Gastroesophageal sphincter (tissue), 4 donors: Measurements from ENCODE around the gene PRICKLE4. TPM values are rescaled to one million over a fixed set of nuclear protein-coding genes. Genes with fewer than 3 reads are reported as not detected.

Experiments
- ATAC-seq: fragments of 150-250 bp; one replicate; pipeline ENCODE4 v1.9.1; 2016; ENCODE audit warnings: mild to moderate bottlenecking, moderate library complexity
- H3K27ac ChIP-seq, 4 donors: fragments of 200-600 bp; sonication (generic) in 3 of 4; 1 replicate in 3 of 4; 2 replicates in 1 of 4; pipeline ENCODE4 v1.5.1; 2016 to 2019
- H3K27me3 ChIP-seq: fragments of 200-600 bp; sonication (generic); one replicate; pipeline ENCODE4 v1.5.1; 2019
- H3K36me3 ChIP-seq, 2 donors: fragments of 200-600 bp; sonication (generic); one replicate each; pipeline ENCODE4 v1.5.1; 2019; ENCODE audit warnings: control low read depth in 1 of 2
- H3K4me1 ChIP-seq, 3 donors: fragments of 200-600 bp; sonication (generic); 1 replicate in 2 of 3; 2 replicates in 1 of 3; pipeline ENCODE4 v1.5.1; 2016 to 2019; ENCODE audit warnings: control low read depth in 2 of 3
- H3K4me3 ChIP-seq, 2 donors: fragments of 200-600 bp; sonication (generic); one replicate each; pipeline ENCODE4 v1.5.1; 2019; ENCODE audit warnings: mild to moderate bottlenecking in 1 of 2, moderate library complexity in 1 of 2
- H3K9me3 ChIP-seq, 3 donors: fragments of 200-600 bp; sonication (generic); one replicate each; pipeline ENCODE4 v1.5.1; 2017 to 2019; ENCODE audit warnings: control low read depth in 2 of 3
- CTCF ChIP-seq, 4 experiments: fragments of 200-600 bp in 2 of 4; fragments of 450-650 bp in 2 of 4; sonication (generic) in 1 of 4; IDR thresholded peaks; one replicate each; pipeline ENCODE4 v1.5.1; 2017 to 2019; ENCODE audit warnings: antibody characterized with exemption in 4 of 4, mild to moderate bottlenecking in 2 of 4, moderate library complexity in 2 of 4
- EP300 ChIP-seq: sonication (generic); formaldehyde crosslinking; IDR thresholded peaks from one replicate; pipeline ENCODE4 v1.6.1; 2017; ENCODE audit warnings: antibody characterized with exemption, mild to moderate bottlenecking
- POLR2A ChIP-seq, 2 donors: fragments of 450-650 bp; IDR thresholded peaks; one replicate each; pipeline ENCODE4 v1.6.1; 2017; ENCODE audit warnings: antibody characterized with exemption in 2 of 2, mild to moderate bottlenecking in 2 of 2, moderate library complexity in 1 of 2
- POLR2AphosphoS5 ChIP-seq: sonication (generic); formaldehyde crosslinking; IDR thresholded peaks from one replicate; pipeline ENCODE4 v1.6.1; 2017; ENCODE audit warnings: antibody characterized with exemption
- WGBS, 2 donors: methylation state at CpG; one replicate each; pipeline ENCODE4 v1.1.5; 2018; ENCODE audit warnings: low coverage in 1 of 2; 5-methylcytosine and 5-hydroxymethylcytosine counted together
- total RNA-seq, 4 donors: library from RNA; depleted of rRNA; stranded (reverse); fragments of >200 nt; gene quantifications; one replicate each; pipeline ENCODE4 v1.1.0, GENCODE V29; 2016

The PRICKLE4 gene
- total RNA-seq, 4 donors from 2014 or later, result 0.94 to 5.0 (median 2.3) TPM

DNA sequence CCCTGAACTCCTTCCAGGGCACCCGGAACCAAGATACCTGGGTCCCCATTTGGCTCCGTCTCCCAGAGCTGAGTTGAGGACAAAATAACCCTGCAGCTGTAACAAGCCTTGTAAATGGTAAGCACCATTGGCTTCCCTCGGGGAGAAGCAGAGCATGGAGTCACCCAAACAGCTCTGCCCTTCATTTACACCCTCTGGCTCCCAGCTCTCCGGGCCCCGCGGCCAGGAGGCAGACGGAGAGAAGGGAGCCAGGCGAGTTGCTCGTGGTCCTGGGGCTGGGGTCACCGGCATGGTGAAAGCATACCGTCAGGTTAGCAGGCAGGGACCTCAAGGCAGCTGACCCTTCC, 47.2 kb upstream of the PRICKLE4 start:
- Histone ChIP-seq H3K9me3 (no peaks in the 10 kb centered on the region), H3K27me3 (no peaks in the 10 kb centered on the region), H3K4me1 (peaks cover 0 to 65% (median 14%) of the 10 kb centered on the region in 3 donors), H3K4me3 (peak overlapping the region; percentile 64 to 99), H3K27ac (peak overlapping the region; percentile 89 to 99 (median 92)), H3K36me3 (peaks cover 0 to 3% of the 10 kb centered on the region in 2 donors)
- TF ChIP-seq POLR2A (IDR thresholded peaks at IDR 0.05) (no peak), CTCF (IDR thresholded peaks at IDR 0.05) (no peak), POLR2AphosphoS5 (no peak), EP300 (no peak)
- 0% methylated on average over 1 of the region's 11 CpGs; no CpG with 5 or more reads in 1 of the 2 donors for WGBS, 2 donors
- no peak for ATAC-seq

DNA sequence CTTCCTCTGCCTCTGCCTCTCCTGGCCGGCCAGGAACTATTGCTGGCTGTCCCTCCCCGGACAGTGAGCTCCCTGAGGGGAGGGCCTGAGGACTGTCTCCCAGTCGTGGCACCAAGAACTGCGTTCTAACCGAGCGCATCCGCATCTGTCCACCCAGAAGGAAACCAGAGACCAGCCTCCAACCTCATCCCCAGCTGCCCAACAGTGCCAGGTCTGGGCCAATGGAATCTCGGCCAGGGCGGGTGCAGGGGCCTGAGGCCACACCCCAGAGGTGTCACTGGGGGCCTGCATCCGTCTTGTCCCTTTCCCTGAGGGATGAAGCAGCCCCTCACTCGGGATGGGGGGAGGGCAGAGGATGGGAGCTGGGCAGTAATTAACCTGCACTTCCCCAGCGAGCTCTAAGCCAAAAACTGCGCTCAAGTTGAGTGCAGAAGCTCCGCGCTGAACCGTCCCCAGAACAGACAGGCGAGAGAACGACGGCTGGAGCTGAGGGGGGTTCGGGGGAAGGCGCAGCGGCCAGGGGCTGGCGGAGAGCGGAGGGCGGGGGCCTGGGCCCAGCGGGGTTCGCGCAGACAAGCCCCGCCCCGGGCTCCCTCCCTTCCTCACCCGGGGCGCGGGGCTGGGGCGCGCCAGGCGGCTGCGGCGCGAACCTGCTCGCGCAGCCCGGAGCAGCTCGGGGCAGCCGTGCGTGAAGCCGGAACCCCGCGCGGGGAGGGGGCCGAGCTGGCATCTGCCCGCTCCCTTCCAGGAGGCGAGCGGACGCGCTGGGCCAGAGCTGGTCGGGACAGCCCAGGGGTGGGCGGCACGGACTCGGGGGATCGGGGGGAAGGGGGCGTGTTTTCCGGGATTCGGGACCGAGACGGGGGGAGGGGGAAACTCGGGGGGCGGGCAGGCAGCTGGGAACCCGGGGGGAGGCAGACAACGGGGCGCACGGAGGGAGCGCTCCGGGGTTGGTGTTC, 46.6 kb upstream of the PRICKLE4 start:
- H3K9me3 ChIP-seq, result no peaks in the 10 kb centered on the region
- peak overlapping the region; percentile 64 to 99 for H3K4me3 ChIP-seq
- 0% methylated on average over 3 of the region's 73 CpGs; no CpG with 5 or more reads in 1 of the 2 donors for WGBS, 2 donors
- TF ChIP-seq POLR2AphosphoS5 (no peak), POLR2A (IDR thresholded peaks at IDR 0.05) (peak; percentile 32 to 60)
- H3K36me3 ChIP-seq, result no peaks in the 10 kb centered on the region
- ATAC-seq, result peak; percentile 71
- no peaks in the 10 kb centered on the region for H3K27me3 ChIP-seq
- peaks cover 0 to 58% (median 14%) of the 10 kb centered on the region in 3 donors for H3K4me1 ChIP-seq
- peak overlapping the region; percentile 89 to 99 (median 92) for H3K27ac ChIP-seq

- Histone ChIP-seq H3K4me3 (peak overlapping the region; percentile 64 to 99), H3K9me3 (no peaks in the 10 kb centered on the region), H3K36me3 (no peaks in the 10 kb centered on the region), H3K27me3 (no peaks in the 10 kb centered on the region), H3K27ac (peak overlapping the region; percentile 89 to 99 (median 92)), H3K4me1 (peaks cover 0 to 50% (median 14%) of the 10 kb centered on the region in 3 donors)
- 0% methylated on average over 4 of the region's 76 CpGs; no CpG with 5 or more reads in 1 of the 2 donors for WGBS, 2 donors
- peak; percentile 75 for ATAC-seq
- TF ChIP-seq POLR2AphosphoS5, result no peak
- no peak for TF ChIP-seq EP300
- peak in 1 of 2 donors; percentile 44 for TF ChIP-seq POLR2A (IDR thresholded peaks at IDR 0.05)
These were observed 45.7 kb upstream of the PRICKLE4 start for GRCh38 chr6:41734666-41735426.

DNA sequence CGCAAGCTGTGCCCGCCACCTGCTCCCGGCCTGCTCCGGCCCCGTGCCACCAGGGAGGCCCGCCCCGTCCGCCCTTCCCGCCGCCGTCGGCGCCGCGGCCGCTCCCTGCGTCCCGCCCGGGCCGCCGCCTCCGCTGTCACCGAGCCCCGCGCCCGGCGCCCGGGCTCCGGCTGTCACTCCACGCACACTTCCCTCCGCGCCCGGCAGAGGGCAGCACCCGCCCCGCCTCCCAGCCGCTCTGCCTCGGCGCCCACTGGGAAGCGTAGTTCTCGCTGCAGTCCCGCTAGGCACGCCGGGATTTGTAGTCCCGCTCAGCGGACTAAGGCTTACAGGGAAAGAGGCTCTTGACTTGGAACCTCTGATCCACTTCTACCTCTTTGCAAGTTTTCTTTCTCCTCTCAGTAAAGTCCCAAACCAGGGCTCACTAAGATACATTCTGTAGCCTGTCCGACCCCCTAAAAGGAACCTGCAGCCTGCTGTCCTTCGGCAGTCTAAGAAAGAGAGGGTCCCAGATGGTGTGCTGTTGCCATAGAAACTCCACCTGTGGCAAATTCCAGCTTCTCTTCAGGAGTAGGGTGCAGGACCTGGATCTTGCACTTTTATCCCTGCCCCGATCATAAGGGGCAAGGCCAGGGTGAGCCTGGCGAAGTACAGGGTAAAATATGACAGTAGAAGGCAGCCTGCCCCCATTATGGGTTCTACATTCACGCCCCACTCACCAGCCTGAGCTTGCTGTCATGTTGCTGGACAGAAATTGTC, 45.0 kb upstream of the PRICKLE4 start, which contains the start of gene TFEB:
TSS of gene TFEB (minus strand) at position 182 of the 759 bp plus-strand sequence. CDS start 44,395 bp downstream, outside the sequence.
- WGBS, 2 donors, result 18 to 86% methylated on average over 1 to 16 of the region's 50 CpGs
- H3K27ac ChIP-seq, result peak within 1 kb of the TSS; percentile 89 to 99 (median 92)
- TF ChIP-seq POLR2A (IDR thresholded peaks at IDR 0.05) (peak in 1 of 2 donors; percentile 75), POLR2AphosphoS5 (peak; percentile 53), CTCF (IDR thresholded peaks at IDR 0.05) (peak in 3 of 4 experiments; percentile 89 to 97 (median 96)), EP300 (no peak)
- peak within 1 kb of the TSS; percentile 64 to 99 for H3K4me3 ChIP-seq
- H3K9me3 ChIP-seq, result no peaks in the 10 kb centered on the region
- no peaks in the 10 kb centered on the region for H3K27me3 ChIP-seq
- H3K36me3 ChIP-seq, result no peaks in the 10 kb centered on the region
- H3K4me1 ChIP-seq, result peaks cover 0 to 42% (median 11%) of the 10 kb centered on the region in 3 donors
- ATAC-seq, result peak; percentile 87

GRCh38 chr6:41736186-41736733, 44.3 kb upstream of the PRICKLE4 start:
- Histone ChIP-seq H3K27me3 (no peaks in the 10 kb centered on the region), H3K27ac (no peak overlapping the region), H3K9me3 (no peaks in the 10 kb centered on the region), H3K4me3 (no peak overlapping the region), H3K4me1 (peaks cover 0 to 35% (median 9%) of the 10 kb centered on the region in 3 donors), H3K36me3 (no peaks in the 10 kb centered on the region)
- WGBS, 2 donors, result 59 to 100% methylated on average over 1 to 4 of the region's 6 CpGs
- no peak for ATAC-seq
- no peak for TF ChIP-seq POLR2A (IDR thresholded peaks at IDR 0.05)
- no peak for TF ChIP-seq EP300
- no peak for TF ChIP-seq POLR2AphosphoS5
- no peak for TF ChIP-seq CTCF (IDR thresholded peaks at IDR 0.05)
